Measurements from ENCODE around the gene AMMECR1L. TPM values are rescaled to one million over a fixed set of nuclear protein-coding genes. Genes with fewer than 3 reads are reported as not detected.
"Not testable (repeated sequence)": the region's sequence is repeated elsewhere in the genome, so short reads cannot be mapped to it uniquely, and the experiment has no call there.

Gene AMMECR1L
- polyA plus RNA-seq, 1 experiment, result 15.3 TPM

GRCh38 chr2:127826047-127826446, 59.7 kb downstream of the AMMECR1L start:
- Histone ChIP-seq H3K4me3 (ENCODE audit: low read depth, low read length) (no peak overlapping the region), H3K27me3 (ENCODE audit: control insufficient read depth, insufficient read depth, low read length) (peaks cover 14% of the 10 kb centered on the region), H3K9me3 (ENCODE audit: control insufficient read depth, insufficient read depth, low read length) (peaks cover 9% of the 10 kb centered on the region; the same call in 1 of the 2 replicates), H3K27ac (ENCODE audit: low read depth, low read length) (no peak overlapping the region)
- no peak for DNase-seq (ENCODE audit: low read depth, low spot score)
- ChIA-PET POLR2A (no interaction called here), CTCF (no interaction called here)
- TF ChIP-seq CTCF (IDR thresholded peaks at IDR 0.05; ENCODE audit: low read depth, low read length), result no peak

DNA sequence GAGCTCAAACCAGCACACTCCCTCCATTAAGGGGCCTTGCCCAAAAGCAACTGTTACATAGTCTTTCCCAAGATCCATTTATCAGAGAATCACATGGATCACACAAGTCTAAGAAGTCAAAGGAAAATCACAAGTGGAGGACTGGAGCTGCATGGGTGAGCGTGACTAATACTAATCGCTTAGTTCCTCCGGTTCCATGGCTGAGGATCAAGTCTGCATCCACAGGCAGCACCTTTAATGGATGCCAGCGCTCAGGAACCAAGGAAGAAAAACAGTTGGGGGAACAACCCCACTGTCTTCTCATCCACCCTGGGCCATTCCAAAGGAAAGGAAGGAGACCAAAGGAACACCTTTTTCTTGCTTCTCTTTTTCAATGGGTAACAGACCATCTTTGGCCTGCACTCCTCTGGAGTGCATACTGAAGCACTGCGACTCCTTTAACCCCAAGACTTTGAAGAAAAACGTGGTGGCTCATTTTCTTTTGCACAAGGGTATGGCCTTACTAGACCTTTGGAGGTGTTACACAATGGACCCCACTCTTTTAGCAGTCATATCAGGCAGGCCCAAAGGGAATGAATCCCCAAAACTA, 65.6 kb downstream of the AMMECR1L start:
- Histone ChIP-seq H3K9me3 (ENCODE audit: control insufficient read depth, insufficient read depth, low read length) (peaks cover 28% of the 10 kb centered on the region), H3K4me3 (ENCODE audit: low read depth, low read length) (no peak overlapping the region), H3K27ac (ENCODE audit: low read depth, low read length) (no peak overlapping the region), H3K27me3 (ENCODE audit: control insufficient read depth, insufficient read depth, low read length) (peaks cover 18% of the 10 kb centered on the region)
- DNase-seq (ENCODE audit: low read depth, low spot score), result no peak
- TF ChIP-seq CTCF (IDR thresholded peaks at IDR 0.05; ENCODE audit: low read depth, low read length), result no peak
- POLR2A ChIA-PET, result no interaction called here
- CTCF ChIA-PET, result interaction anchor here (1.8 kb wide), 1 partner anchor 229 kb away, joined by 5 read pairs; no protein-coding TSS in a partner anchor

GRCh38 chr2:127818794-127819425, 66.8 kb downstream of the AMMECR1L start:
- no peak for TF ChIP-seq CTCF (IDR thresholded peaks at IDR 0.05; ENCODE audit: low read depth, low read length)
- Histone ChIP-seq H3K4me3 (ENCODE audit: low read depth, low read length) (no peak overlapping the region), H3K9me3 (ENCODE audit: control insufficient read depth, insufficient read depth, low read length) (peaks cover 28% of the 10 kb centered on the region), H3K27ac (ENCODE audit: low read depth, low read length) (no peak overlapping the region), H3K27me3 (ENCODE audit: control insufficient read depth, insufficient read depth, low read length) (peaks cover 16% of the 10 kb centered on the region)
- POLR2A ChIA-PET, result no interaction called here
- CTCF ChIA-PET, result no interaction called here
- no peak for DNase-seq (ENCODE audit: low read depth, low spot score)

- Histone ChIP-seq H3K4me3 (ENCODE audit: low read depth, low read length) (no peak overlapping the region), H3K9me3 (ENCODE audit: control insufficient read depth, insufficient read depth, low read length) (peaks cover 28% of the 10 kb centered on the region), H3K27ac (ENCODE audit: low read depth, low read length) (no peak overlapping the region), H3K27me3 (ENCODE audit: control insufficient read depth, insufficient read depth, low read length) (peaks cover 16% of the 10 kb centered on the region)
- ChIA-PET POLR2A (no interaction called here), CTCF (no interaction called here)
- DNase-seq (ENCODE audit: low read depth, low spot score), result no peak
- no peak for TF ChIP-seq CTCF (IDR thresholded peaks at IDR 0.05; ENCODE audit: low read depth, low read length)
These were observed 67.5 kb downstream of the AMMECR1L start for GRCh38 chr2:127818241-127818640.

- Histone ChIP-seq H3K27ac (ENCODE audit: low read depth, low read length) (no peak overlapping the region), H3K9me3 (ENCODE audit: control insufficient read depth, insufficient read depth, low read length) (peaks cover 10% of the 10 kb centered on the region)
These were observed 71.1 kb downstream of the AMMECR1L start for GRCh38 chr2:127814677-127815076.

GRCh38 chr2:127812441-127812840, 73.3 kb downstream of the AMMECR1L start:
- H3K9me3 ChIP-seq (ENCODE audit: control insufficient read depth, insufficient read depth, low read length); H3K4me3 ChIP-seq (ENCODE audit: low read depth, low read length); DNase-seq (ENCODE audit: low read depth, low spot score); H3K27ac ChIP-seq (ENCODE audit: low read depth, low read length); H3K27me3 ChIP-seq (ENCODE audit: control insufficient read depth, insufficient read depth, low read length); POLR2A ChIA-PET; CTCF ChIA-PET: not testable (repeated sequence)

More at GRCh38 chr2:127814677-127815076, 71.1 kb downstream of the AMMECR1L start:
- CTCF ChIA-PET, result no interaction called here
- H3K4me3 ChIP-seq (ENCODE audit: low read depth, low read length), result no peak overlapping the region
- no peak for DNase-seq (ENCODE audit: low read depth, low spot score)
- TF ChIP-seq CTCF (IDR thresholded peaks at IDR 0.05; ENCODE audit: low read depth, low read length), result no peak
- peaks cover 7% of the 10 kb centered on the region for H3K27me3 ChIP-seq (ENCODE audit: control insufficient read depth, insufficient read depth, low read length)
- POLR2A ChIA-PET, result no interaction called here

All from AG04450 (cell line).